H4 (cell line): ENCODE data around the gene C10orf105. TPM values are rescaled to one million over a fixed set of nuclear protein-coding genes. Genes with fewer than 3 reads are reported as not detected.

Experiments used
- DNase-seq: peaks from one replicate; pipeline ENCODE4 v3.0.0-alpha.2; 2015; ENCODE audit warnings: low spot score
- total RNA-seq: library from RNA; depleted of rRNA; stranded (reverse); fragments of >200 nt; shearing (Covaris generic); gene quantifications from 2 replicates; pipeline ENCODE4 v1.2.3, GENCODE V29; 2014

Gene C10orf105
- total RNA-seq, 1 experiment from 2014 or later, result not detected

GRCh38 chr10:71751515-71752224, 32.1 kb upstream of the C10orf105 start:
- no peak for DNase-seq

DNA sequence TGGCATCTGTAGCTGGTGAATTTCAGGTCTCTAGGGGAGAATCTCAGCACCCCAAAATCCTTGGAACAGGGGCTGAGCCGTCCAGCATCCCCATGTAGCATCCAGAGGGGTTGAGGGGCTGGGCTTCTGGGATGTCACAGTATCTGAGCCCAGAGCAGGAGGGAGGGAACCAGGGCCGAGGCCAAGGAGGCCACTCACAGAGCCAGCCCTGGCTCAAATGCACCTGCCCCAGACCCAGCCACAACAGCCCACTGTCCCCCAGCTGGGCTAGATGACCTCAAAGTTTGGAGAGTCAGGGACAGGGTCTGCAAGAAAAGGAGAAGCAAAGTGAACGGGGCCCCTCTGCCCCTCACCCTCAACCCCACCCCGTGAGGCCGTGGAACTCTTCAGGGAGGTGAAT, 31.4 kb upstream of the C10orf105 start:
- DNase-seq, result no peak

- DNase-seq, result no peak
These were observed 30.7 kb upstream of the C10orf105 start for GRCh38 chr10:71750124-71750841.

DNA sequence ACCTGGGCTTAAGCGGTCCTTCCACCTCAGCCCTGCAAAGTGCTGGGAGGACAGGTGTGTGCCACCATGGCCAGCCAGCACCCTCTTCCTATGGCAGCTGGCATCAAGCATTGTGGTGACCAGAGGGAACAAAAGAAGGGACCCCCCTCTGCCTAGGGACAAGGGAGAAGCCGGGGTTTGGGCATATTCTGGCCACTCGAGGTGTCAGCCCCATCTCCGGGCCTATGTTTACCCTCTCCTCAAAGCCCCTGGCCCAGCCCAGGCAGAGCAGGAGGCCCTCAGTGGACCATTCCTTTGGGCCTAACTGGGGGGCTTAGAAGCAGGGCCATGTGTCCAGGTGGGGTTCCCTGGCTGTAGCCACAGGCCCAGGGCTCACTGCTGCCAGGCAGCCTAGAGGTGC, 29.8 kb upstream of the C10orf105 start:
- DNase-seq, result no peak

DNA sequence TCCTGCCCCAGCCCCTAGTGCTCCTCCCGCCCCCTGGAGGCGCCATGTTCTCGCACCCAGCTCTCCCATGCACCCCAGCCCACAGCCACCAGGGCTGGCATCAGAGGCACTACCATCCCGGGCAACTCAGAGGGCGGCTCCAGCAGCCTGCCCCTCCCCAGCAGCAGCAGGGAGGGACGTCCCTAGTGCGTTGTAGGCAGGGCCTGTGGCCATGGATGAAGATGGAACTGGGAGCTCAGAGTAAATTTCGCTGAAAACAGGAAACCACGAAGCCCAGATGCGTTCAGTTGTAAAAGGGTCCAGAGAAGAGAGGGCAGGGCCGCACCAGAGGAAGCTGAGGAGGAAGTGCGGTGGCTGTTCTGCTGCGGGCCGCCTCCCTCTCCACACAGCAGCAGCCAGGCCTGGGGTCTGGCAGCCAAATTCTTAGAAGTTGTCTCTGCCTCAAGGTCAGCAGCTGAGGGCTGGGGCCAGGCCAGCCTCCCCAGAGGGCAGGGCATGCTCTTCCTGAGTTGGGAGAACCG, 29.2 kb upstream of the C10orf105 start:
- DNase-seq, result no peak

GRCh38 chr10:71747551-71748523, 28.3 kb upstream of the C10orf105 start:
- DNase-seq, result no peak

DNA sequence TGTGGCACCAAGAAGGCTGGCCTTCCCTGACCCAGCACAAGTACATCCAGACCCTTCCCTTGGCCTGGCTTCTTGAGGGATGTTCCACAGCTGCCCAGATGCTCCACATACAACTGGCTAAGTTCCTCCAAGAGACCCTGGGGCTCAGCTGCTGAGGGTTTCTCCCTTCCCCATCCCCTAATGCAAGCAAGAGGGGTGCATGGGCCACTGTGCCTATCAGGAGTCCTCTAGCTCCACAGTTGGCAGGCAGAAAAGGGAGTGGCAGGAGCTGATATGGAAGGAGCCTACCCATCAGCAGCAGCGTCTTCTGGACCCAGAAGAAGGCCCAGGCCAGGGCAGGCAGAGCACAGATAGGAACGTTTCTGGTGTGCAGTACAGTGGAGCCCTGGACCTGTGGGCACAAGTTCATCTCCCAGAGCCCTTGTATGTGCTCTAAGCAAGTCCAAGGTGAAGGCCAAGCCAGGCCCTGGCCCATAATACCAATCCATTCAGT, 27.5 kb upstream of the C10orf105 start:
- no peak for DNase-seq

GRCh38 chr10:71746344-71747037, 26.9 kb upstream of the C10orf105 start:
- no peak for DNase-seq

- DNase-seq, result no peak
These were observed 26.2 kb upstream of the C10orf105 start for GRCh38 chr10:71745664-71746250.

GRCh38 chr10:71744897-71745663, 25.5 kb upstream of the C10orf105 start:
- DNase-seq, result no peak

DNA sequence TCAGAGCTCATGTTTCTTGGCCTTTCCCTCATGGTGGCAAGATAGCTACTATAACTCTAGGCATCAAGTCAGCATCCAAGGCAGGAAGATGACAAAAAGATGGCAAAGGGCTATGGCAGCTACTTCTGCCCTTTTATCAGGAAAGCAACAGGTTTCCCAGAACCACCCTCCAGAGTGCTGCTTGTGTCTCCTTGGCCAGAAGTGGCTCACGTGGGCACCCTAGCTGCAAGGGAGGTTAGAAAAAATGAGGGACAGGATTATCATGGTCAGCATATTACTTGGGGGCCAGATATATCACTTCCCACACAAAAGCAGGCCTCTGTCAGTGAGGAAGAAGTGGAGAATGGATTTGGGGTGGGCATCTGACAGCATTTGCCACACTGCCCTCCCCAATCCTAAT, 24.3 kb upstream of the C10orf105 start:
- DNase-seq, result no peak

DNA sequence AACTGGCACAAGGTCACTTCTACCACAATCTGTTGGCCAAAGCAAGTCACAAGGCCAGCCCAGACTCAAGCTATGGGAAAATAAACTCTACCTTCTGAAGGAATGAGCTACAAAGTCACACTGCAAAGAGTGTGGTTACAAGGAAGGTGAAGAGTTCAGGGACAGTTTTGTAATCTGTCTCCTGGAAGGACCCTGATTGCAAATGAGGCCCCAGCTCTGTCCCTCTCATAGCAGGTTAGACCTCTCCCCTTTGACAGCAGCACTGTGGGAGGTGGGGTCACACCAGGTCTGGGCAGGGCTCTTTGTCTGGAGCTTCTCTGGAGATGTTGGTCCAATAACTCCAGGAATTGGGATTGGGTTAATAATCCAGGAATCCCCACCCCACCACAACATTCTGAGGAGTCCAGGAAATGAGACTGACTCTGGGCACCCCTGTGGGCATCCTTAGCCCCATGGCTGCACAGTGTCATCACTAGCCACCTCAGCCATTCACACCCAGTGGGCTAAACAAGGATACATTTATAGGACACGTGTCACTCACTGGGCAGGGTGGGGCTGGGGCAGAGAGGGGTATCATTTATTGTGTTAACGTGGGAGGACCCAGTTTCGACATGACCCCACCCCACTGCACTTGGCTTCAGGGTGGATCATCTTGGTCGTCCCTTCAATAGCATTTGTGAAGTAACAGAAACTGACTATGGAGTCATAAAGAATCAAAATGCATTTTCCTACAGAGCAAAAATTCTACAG, 23.7 kb upstream of the C10orf105 start:
- DNase-seq, result no peak

- DNase-seq, result no peak
These were observed 22.9 kb upstream of the C10orf105 start for GRCh38 chr10:71742301-71743088.

GRCh38 chr10:71741671-71742070, 22.1 kb upstream of the C10orf105 start:
- no peak for DNase-seq

GRCh38 chr10:71741029-71741428, 21.5 kb upstream of the C10orf105 start:
- DNase-seq, result no peak

DNA sequence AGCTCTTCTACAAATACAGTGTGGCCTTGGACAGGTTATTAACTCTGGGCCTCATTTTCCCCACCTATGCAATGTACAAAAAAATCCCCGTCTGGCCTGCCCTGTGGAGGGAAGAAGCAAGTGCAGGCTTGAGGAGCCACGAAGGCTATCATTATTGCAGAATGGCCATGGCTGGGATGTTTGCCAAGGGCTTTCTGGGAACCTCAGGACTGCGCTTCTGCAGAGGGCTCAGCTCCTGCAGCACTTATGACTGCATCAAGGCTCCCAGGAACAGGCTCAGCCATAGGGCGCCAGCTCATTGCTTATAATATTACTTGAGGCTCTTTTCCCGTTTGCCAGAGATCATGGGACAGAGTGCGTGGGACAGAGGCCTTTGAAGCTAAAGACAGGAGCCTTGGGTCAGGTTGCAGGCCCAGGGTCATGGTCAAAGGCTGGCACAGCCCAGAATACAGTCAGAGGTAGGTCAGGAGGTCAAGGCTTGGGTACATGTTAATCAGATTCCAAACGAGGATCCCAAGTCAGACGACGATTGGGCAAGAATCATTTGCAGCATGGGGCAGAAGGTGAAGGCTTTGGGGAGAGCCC, 20.6 kb upstream of the C10orf105 start:
- DNase-seq, result peak; percentile 26

- no peak for DNase-seq
These were observed 19.9 kb upstream of the C10orf105 start for GRCh38 chr10:71739358-71739900.

DNA sequence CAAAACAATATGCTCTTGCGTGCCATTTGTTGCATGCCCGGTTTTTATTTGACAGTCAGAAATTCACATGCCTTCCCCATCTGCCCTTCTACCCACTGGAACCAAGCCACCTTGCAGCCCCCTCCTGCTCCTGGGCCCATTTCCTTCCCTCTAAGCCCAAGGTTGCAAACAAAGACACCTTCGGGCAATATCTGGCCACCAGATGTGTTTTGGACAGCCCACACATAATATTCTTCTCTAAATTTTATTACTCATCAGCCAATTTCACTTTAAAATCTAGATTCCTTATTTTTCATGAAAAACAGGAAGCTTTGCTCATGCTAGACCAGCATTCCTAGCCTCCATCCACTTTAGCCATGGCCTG, 18.2 kb upstream of the C10orf105 start:
- DNase-seq, result no peak
